ENCODE data around the gene RNF17.
"Not testable (repeated sequence)": the region's sequence is repeated elsewhere in the genome, so short reads cannot be mapped to it uniquely, and the experiment has no call there.

Gene RNF17

GRCh38 chr13:24723206-24723605 is 40.8 kb upstream of the RNF17 start:
- Histone ChIP-seq H3K27ac (no peak overlapping the region), H3K4me3 (no peak overlapping the region)
- TF ChIP-seq, protein P1, sequence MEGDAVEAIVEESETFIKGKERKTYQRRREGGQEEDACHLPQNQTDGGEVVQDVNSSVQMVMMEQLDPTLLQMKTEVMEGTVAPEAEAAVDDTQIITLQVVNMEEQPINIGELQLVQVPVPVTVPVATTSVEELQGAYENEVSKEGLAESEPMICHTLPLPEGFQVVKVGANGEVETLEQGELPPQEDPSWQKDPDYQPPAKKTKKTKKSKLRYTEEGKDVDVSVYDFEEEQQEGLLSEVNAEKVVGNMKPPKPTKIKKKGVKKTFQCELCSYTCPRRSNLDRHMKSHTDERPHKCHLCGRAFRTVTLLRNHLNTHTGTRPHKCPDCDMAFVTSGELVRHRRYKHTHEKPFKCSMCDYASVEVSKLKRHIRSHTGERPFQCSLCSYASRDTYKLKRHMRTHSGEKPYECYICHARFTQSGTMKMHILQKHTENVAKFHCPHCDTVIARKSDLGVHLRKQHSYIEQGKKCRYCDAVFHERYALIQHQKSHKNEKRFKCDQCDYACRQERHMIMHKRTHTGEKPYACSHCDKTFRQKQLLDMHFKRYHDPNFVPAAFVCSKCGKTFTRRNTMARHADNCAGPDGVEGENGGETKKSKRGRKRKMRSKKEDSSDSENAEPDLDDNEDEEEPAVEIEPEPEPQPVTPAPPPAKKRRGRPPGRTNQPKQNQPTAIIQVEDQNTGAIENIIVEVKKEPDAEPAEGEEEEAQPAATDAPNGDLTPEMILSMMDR (IDR thresholded peaks at IDR 0.05): no peak
- peak; percentile 31 for DNase-seq (ENCODE audit: low spot score)

GRCh38 chr13:24724714-24725113 is 39.3 kb upstream of the RNF17 start:
- no peak for DNase-seq (ENCODE audit: low spot score)
- Histone ChIP-seq H3K4me3 (no peak overlapping the region), H3K27ac (no peak overlapping the region)
- TF ChIP-seq, protein P1 (IDR thresholded peaks at IDR 0.05): no peak

- DNase-seq (ENCODE audit: low spot score): no peak
- no peak overlapping the region for H3K4me3 ChIP-seq
- no peak overlapping the region for H3K27ac ChIP-seq
- TF ChIP-seq, protein P1 (IDR thresholded peaks at IDR 0.05): no peak
Observed at GRCh38 chr13:24725379-24725778, 38.6 kb upstream of the RNF17 start.

DNA sequence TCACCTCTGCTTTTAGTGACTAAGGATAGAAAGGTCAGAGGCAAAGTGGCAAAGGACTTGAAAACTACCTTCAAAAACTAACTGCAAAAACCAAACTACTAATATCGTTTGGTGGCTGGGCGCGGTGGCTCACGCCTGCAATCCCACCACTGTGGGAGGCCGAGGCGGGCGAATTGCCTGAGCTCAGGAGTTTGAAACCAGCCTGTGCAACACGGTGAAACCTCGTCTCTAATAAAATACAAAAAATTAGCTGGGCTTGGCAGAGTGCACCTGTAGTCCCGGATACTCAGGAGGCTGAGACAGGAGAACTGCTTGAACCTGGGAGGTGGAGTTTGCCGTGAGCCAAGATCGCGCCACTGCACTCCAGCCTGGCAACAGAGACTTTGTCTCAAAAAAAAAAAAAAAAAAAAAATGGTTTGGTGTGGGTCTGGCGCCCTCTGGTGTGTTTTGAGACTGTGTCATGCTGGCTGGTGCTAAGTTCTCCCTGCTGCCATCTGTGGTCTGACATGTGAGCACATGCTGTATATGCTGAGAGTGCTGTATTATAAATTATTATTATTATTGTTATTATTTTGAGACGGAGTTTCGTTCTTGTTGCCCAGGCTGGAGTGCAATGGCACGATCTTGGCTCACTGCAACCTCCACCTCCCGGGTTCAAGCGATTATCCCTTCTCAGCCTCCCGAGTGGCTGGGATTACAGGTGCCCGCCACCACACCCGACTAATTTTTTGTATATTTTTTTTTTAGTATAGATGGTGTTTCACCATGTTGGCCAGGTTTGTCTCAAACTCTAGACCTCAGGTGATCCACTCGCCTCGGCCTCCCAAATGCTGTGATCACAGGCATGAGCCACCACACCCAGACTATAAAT is 36.0 kb upstream of the RNF17 start:
- DNase-seq (ENCODE audit: low spot score): peak; percentile 72
- TF ChIP-seq, protein P1 (IDR thresholded peaks at IDR 0.05): peak; percentile 68
- Histone ChIP-seq H3K27ac (no peak overlapping the region), H3K4me3 (no peak overlapping the region)

DNA sequence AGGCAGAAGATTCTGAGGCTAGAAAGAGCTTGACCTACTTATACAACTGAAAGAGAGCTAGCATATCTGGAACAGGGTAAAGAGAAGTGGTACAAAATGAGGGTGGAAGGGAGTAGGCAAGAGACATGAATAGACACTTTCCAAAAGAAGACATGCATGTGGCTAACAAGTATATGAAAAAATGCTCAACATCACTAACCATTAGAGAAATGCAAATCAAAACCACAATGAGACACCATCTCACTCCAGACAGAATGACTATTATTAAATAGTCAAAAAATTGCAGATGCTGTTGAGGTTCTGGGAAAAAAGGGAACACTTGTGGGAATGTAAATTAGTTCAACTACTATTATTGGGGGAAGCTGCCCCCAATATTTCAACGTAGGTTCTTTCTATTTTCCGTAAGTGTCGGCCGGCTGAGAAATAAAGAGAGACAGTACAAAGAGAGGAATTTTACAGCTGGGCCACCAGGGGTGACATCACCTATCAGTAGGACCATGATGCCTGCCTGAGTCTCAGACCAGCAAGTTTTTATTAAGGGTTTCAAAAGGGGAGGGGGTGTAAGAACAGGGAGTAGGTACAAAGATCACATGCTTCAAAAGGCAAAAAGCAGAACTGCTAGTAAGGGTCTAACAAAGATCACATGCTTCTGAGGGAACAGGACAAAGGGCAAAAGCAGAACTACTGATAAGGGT is 32.9 kb upstream of the RNF17 start:
- not testable (repeated sequence) for H3K4me3 ChIP-seq; H3K27ac ChIP-seq; DNase-seq (ENCODE audit: low spot score)

GRCh38 chr13:24734950-24735349 is 29.0 kb upstream of the RNF17 start:
- TF ChIP-seq, protein P1 (IDR thresholded peaks at IDR 0.05): no peak
- Histone ChIP-seq H3K27ac (no peak overlapping the region), H3K4me3 (no peak overlapping the region)
- DNase-seq (ENCODE audit: low spot score): no peak

DNA sequence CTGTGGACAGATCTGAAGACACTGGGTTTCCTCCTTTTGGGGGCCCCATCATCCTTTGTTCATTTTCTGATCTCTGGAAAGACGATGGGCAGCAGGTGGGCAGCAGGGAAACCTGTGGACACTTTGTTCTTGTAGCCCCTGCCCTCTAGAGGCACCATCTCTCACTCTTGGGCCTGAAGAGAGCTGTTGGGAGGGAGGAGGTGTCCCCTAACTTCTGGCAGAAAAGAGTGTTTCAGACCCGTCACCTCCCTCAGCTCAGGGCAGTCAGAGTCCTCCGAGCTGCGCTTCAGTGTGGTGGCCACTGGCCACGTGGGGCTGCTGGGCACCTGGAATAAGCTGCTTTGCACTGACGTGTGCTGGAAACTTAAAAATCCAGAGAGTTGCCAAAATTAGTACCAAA is 26.9 kb upstream of the RNF17 start:
- no peak for DNase-seq (ENCODE audit: low spot score)
- TF ChIP-seq, protein P1 (IDR thresholded peaks at IDR 0.05): no peak

More for the DNA sequence above, 26.9 kb upstream of the RNF17 start:
- no peak overlapping the region for H3K4me3 ChIP-seq
- H3K27ac ChIP-seq: no peak overlapping the region

All from coronary artery (tissue), 2 donors.